ENCODE data around the gene MLIP.

MLIP gene

GRCh38 chr6:54284161-54284860, 173.1 kb downstream of the MLIP start:
- DNase-seq (ENCODE audit: low read depth): no peak

GRCh38 chr6:54285595-54285994, 174.4 kb downstream of the MLIP start:
- peak; percentile 16 for DNase-seq (ENCODE audit: low read depth)

- DNase-seq (ENCODE audit: low read depth): no peak
These were observed 174.9 kb downstream of the MLIP start for GRCh38 chr6:54286141-54286540.

- no peak for DNase-seq (ENCODE audit: low read depth)
These were observed 177.2 kb downstream of the MLIP start for GRCh38 chr6:54288474-54288873.

GRCh38 chr6:54289426-54289825, 178.2 kb downstream of the MLIP start:
- DNase-seq (ENCODE audit: low read depth): no peak

GRCh38 chr6:54291146-54291545, 179.9 kb downstream of the MLIP start:
- peak; percentile 32 for DNase-seq (ENCODE audit: low read depth)

- DNase-seq (ENCODE audit: low read depth): peak; percentile 26
These were observed 180.5 kb downstream of the MLIP start for GRCh38 chr6:54291738-54292137.

- DNase-seq (ENCODE audit: low read depth): no peak
These were observed 183.8 kb downstream of the MLIP start for GRCh38 chr6:54294965-54295532.

GRCh38 chr6:54299542-54300269, 188.5 kb downstream of the MLIP start:
- peak; percentile 36 for DNase-seq (ENCODE audit: low read depth)

- no peak for DNase-seq (ENCODE audit: low read depth)
These were observed 190.5 kb downstream of the MLIP start for GRCh38 chr6:54301770-54302169.

GRCh38 chr6:54307439-54307910, 196.2 kb downstream of the MLIP start:
- no peak for DNase-seq (ENCODE audit: low read depth)

GRCh38 chr6:54308289-54308985, 197.2 kb downstream of the MLIP start, which contains the start of gene TINAG:
TINAG (plus strand) TSS chr6:54308441; CDS start chr6:54308551, 110 bp downstream.
- DNase-seq (ENCODE audit: low read depth): no peak

GRCh38 chr6:54308986-54309315, 197.7 kb downstream of the MLIP start:
- no peak for DNase-seq (ENCODE audit: low read depth)

GRCh38 chr6:54310377-54311152, 199.3 kb downstream of the MLIP start:
- DNase-seq (ENCODE audit: low read depth): no peak

- no peak for DNase-seq (ENCODE audit: low read depth)
These were observed 204.4 kb downstream of the MLIP start for GRCh38 chr6:54315656-54316055.
